ENCODE measurements around the gene ARL11.

ARL11 gene

GRCh38 chr13:49615836-49616675 is 12.3 kb upstream of the ARL11 start:
- no peak for DNase-seq (ENCODE audit: low read depth)

- DNase-seq (ENCODE audit: low read depth) = no peak
These were observed 11.6 kb upstream of the ARL11 start for GRCh38 chr13:49616676-49617065.

GRCh38 chr13:49620170-49620621 is 8.1 kb upstream of the ARL11 start:
- no peak for DNase-seq (ENCODE audit: low read depth)

- no peak for DNase-seq (ENCODE audit: low read depth)
These were observed 5.9 kb upstream of the ARL11 start for GRCh38 chr13:49622174-49622946.

- DNase-seq (ENCODE audit: low read depth) = no peak
These were observed 4.1 kb upstream of the ARL11 start for GRCh38 chr13:49624229-49624628.

- no peak for DNase-seq (ENCODE audit: low read depth)
These were observed 2.8 kb upstream of the ARL11 start for GRCh38 chr13:49625392-49626079.

- no peak for DNase-seq (ENCODE audit: low read depth)
These were observed 1.1 kb downstream of the ARL11 start for GRCh38 chr13:49629196-49629938.

GRCh38 chr13:49629947-49630346 is 1.6 kb downstream of the ARL11 start:
- DNase-seq (ENCODE audit: low read depth) = no peak

GRCh38 chr13:49630580-49630979 is 2.3 kb downstream of the ARL11 start:
- DNase-seq (ENCODE audit: low read depth) = no peak

- DNase-seq (ENCODE audit: low read depth) = no peak
These were observed 3.8 kb downstream of the ARL11 start for GRCh38 chr13:49632156-49632555.

- no peak for DNase-seq (ENCODE audit: low read depth)
These were observed 5.4 kb downstream of the ARL11 start for GRCh38 chr13:49633710-49634109.

GRCh38 chr13:49635599-49636433 is 7.5 kb downstream of the ARL11 start:
- peak; percentile 12 for DNase-seq (ENCODE audit: low read depth)

- DNase-seq (ENCODE audit: low read depth) = no peak
These were observed 8.4 kb downstream of the ARL11 start for GRCh38 chr13:49636705-49637104.

- DNase-seq (ENCODE audit: low read depth) = no peak
These were observed 9.9 kb downstream of the ARL11 start for GRCh38 chr13:49638030-49638743.

- no peak for DNase-seq (ENCODE audit: low read depth)
These were observed 10.4 kb downstream of the ARL11 start for GRCh38 chr13:49638744-49639072.

- no peak for DNase-seq (ENCODE audit: low read depth)
These were observed 13.5 kb downstream of the ARL11 start for GRCh38 chr13:49641801-49642291.

GRCh38 chr13:49643035-49643646 is 14.8 kb downstream of the ARL11 start:
- DNase-seq (ENCODE audit: low read depth) = no peak

GRCh38 chr13:49645451-49645850 is 17.1 kb downstream of the ARL11 start:
- DNase-seq (ENCODE audit: low read depth) = no peak

- no peak for DNase-seq (ENCODE audit: low read depth)
These were observed 18.4 kb downstream of the ARL11 start for GRCh38 chr13:49646688-49647087.

All from activated T-cell treated with anti-CD3 and anti-CD28 coated beads for 24 hours (primary cell).